Astrocyte of the hippocampus (primary cell): ENCODE results near the gene PET100.

Experiments used
- DNase-seq: peaks from one replicate; pipeline ENCODE4 v3.0.0; 2011; ENCODE audit warnings: low read depth, low spot score

The PET100 gene

GRCh38 chr19:7629347-7630054, at the start of gene PET100, which contains the start of gene XAB2:
TSS of gene PET100 (plus strand) at chr19:7629793. CDS start at chr19:7629834, 41 bp downstream.
TSS of gene XAB2 (minus strand) at chr19:7629545. CDS start at chr19:7629527, 18 bp downstream.
- DNase-seq: peak; percentile 99

DNA sequence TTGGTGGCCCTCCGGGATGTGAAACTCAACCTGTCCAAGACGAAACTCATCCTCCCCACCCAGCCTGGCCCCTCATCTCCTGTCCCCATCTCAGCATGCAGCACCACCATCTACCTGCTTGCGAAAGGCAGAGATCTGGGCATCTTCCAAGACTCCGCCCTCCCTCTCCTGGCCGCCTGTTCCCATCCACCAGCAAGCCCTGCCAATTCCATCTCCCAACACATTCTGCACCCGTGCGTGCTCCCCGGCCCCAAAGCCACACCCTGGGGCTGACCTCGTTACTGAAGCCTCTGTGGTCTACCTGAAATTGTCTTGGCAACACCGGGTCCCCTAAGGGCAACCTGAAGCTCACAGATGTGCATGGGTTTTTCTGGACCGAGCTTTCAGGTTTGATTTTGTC, 47.1 kb upstream of the PET100 start:
- no peak for DNase-seq

DNA sequence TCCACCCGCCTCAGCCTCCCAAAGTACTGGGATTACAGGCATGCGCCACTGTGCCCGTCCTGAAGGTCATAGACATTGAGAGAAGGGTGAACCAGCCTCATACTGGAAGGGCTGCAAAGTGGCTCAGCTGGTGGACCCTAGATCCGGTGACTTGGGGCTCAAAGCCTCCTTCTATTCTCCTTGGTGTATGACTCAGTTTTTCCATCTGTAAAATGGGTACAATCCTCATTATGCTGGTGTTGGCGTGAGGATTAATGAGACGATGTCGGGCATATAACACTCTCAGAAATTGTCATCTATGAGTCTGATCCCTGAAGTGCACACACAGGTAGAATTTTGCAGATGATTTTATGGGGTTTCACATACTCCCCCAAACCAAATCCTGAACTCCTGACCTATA, 39.8 kb upstream of the PET100 start:
- no peak for DNase-seq

DNA sequence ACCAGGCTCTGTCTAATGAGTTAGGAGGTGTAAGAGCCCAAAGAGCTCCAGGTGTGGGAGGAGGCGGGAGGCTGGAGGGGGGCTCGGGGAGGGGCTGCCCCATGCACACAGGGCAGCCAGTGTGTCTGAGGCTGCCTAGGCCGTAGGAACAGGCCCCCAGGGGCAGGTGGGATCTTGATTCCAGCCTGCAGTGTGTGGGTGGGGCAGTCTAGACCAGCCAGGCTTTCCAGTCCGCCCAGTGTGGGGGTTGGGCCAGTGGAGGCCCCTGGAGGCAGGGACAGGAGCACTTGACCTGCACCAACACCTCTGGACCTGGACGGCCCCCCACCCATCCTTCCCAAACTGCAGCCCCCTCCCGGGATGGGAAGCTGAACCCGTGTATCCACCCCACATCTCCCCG, 39.3 kb upstream of the PET100 start:
- no peak for DNase-seq

DNA sequence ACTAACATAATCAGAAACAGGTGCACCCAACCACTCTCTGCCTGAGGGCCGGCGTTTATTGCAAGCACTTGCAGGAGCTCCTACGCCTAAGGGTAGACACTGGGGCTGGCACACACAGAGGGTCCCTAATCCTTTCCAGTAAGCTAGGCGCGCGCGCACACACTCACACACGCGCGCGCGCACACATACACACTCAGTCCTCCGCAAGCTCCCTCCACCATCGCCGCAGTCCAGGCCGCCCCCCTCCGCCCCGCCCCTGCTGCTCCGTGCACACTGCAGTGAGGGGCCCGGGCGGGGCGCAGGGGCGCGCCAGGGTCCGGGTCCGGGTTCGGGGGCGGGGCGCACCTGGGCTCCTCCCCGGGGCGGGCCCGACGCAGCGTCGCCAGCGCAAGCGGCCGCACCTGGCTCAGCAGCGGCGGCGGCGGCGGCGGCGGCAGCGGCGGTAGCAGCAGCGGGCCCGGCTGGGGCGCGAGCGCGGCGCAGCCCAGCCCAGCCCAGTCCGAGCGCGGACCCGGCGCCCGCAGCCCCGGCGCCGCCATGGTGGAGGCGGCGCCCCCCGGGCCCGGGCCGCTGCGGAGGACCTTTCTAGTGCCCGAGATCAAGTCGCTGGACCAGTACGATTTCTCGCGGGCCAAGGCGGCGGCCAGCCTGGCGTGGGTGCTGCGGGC, 34.0 kb upstream of the PET100 start, which contains the start of gene CAMSAP3:
CAMSAP3 (plus strand) TSS at position 398 of the 668 bp plus-strand sequence; CDS start at position 538, 140 bp downstream.
- peak; percentile 41 for DNase-seq

GRCh38 chr19:7596211-7596937, 33.2 kb upstream of the PET100 start:
- no peak for DNase-seq

GRCh38 chr19:7597689-7598088, 31.9 kb upstream of the PET100 start:
- no peak for DNase-seq

DNA sequence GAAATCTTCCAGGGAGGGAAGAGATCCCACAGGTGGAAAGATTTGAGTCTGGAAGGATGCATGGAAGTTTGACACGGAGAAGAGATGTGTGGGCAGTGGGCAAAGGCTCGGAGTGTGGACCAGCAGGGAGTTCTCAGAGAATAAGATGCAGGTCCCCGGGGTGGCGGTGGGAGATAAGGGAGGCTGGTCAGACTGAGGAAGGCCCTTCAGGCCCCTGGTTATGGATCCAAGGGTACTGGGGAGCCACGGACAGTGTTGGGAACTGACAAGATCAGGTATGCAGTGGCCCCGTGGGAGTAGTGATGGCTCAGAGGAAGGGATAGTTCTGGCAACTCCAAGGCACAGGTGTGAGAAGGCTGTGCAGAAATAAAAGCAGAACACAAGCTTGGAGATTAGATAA, 31.4 kb upstream of the PET100 start:
- no peak for DNase-seq

GRCh38 chr19:7600721-7601120, 28.9 kb upstream of the PET100 start:
- no peak for DNase-seq

GRCh38 chr19:7602240-7602934, 27.2 kb upstream of the PET100 start:
- DNase-seq: no peak

DNA sequence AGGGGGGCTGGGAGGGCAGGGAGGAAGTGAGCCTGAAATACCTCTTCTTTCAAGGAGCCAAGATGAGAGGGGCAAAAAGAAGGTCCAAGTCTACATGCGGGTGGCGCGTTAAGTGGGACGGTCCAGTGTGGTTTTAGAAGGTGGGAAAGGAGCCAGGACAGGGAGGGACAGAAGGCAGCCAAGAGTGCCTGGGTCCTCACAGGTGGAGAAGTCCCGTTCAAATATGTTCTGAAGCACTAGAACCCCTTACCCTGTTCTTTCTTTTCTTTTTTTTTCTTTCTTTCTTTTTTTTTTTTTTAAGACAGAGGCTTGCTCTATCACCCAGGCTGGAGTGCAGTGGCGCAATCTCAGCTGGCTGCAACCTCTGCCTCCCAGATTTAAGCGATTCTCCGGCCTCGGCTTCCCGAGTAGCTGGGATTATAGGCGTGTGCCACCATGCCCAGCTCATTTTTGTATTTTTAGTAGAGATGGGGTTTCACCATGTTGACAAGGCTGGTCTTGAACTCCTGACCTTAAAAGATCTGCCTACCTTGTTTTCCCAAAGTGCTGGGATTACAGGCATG, 26.6 kb upstream of the PET100 start:
- no peak for DNase-seq

DNA sequence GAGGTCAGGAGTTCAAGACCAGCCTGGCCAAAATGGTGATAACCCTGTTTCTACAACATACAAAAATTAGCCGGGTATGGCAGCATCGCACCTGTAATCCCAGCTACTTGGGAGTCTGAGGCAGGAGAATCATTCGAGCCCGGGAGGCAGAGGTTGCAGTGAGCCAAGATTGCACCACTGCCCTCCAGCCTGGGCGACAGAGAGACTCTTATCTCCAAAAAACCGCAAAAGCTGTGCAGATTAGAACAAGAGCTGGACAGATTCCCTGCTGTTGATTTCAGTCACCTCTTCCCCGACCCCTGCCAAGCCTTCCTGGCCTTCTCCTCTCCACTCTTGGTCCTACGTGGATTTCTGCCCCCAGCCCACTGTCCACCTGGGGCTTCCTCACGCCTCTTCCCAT, 25.7 kb upstream of the PET100 start:
- no peak for DNase-seq

GRCh38 chr19:7605490-7606222, 23.9 kb upstream of the PET100 start:
- no peak for DNase-seq

DNA sequence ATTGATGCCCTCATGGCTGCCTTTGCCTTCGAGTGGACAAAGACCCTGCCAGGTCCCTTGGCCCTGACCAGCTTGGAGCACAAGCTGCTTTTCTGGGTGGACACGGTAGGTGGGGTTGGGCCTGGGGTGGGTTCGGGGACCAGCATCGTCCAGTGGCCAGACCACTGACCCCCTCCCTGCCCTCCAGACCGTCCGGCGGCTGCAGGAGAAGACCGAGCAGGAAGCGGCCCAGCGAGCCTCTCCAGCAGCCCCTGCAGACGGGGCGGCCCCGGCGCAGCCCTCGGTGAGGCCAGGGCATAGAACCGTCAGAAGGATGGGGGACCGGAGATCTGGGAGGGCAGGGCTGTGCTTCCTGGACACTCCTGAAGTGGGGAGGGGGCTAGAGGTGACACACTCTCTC, 23.3 kb upstream of the PET100 start:
- DNase-seq: no peak

DNA sequence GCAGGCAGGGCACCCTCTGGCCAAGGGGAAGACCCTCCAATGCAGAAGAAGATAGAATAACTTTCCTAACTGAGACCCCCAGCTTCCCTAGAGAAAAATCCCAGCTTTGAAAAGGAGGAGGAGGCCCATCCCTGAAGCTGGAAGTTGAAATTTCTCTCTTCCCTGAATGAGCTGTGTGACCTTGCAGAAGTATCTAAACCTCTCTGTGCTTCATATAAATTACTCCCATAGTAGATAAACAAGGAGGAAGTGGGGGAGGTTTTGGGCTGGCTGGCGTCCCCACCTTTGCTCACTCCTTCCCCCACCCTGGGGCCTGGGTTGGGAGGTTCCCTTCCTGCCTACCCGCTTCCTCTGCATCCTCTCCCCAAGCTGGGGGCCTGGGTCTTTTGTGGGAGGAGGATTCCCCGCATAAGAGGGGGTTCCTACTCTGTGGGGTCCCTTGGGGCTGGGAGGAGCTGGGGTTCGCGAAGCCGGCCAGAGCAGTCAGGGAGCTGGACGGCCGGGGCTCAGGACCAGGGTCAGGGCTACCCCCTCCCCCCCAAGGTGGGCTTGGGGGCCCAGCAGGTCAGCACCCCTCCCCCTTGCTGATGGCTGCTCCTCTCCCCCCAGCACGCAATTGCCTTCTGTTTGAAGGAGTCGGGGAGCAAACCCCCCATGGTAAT, 22.2 kb upstream of the PET100 start:
- DNase-seq: no peak

DNA sequence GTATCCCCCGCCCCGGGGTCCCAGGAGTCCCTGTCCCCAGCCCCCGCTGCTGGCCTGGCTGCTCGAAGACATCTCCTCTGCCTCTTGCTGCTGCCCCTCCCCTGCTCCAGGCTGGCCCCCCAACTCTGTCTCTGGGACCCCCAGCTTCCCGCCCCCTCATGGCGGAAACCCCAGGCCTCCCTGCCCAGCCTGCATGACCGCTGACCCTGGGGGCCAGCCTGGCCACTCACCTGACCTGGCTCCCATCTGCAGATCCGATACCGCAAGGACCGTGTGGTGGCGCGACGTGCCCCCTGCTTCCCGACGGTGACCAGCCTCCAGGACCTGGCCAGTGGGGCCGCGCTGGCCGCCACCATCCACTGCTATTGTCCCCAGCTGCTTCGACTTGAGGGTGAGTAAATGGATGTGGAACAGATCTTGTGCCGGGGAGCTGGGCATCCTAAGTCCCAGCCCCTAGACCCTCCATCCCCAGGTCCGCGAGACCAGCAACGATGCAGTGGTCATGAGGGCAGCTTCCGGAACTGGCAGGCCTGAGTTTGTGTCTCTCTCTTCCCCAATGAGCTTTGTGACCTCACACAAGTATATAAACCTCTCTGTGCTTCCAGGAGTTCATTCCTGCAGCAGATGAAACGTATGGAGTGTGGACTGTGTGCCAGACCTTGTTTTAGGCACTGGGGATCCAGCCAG, 21.6 kb upstream of the PET100 start:
- DNase-seq: no peak

- DNase-seq: no peak
Observed at GRCh38 chr19:7610491-7611240, 18.9 kb upstream of the PET100 start.

DNA sequence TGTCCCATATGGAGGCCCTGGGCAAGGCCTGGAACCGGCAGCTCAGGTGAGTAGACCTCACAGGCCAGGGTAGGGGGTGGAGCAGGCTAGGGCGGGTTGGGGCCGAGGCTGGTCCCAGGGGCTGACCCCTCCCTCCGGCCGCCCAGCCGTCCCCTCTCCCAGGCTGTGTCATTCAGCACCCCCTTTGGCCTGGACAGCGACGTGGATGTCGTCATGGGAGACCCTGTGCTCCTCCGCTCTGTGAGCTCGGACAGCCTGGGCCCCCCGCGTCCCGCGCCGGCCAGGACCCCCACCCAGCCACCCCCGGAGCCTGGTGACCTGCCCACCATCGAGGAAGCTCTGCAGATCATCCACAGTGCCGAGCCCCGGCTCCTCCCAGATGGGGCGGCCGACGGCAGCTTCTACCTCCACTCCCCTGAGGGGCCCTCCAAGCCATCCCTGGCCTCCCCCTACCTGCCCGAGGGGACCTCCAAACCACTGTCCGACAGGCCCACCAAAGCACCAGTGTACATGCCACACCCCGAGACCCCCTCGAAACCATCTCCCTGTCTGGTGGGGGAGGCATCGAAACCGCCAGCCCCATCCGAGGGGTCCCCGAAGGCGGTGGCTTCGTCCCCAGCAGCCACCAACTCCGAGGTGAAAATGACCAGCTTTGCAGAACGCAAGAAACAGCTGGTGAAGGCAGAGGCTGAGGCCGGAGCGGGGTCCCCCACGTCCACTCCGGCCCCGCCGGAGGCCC, 17.9 kb upstream of the PET100 start:
- no peak for DNase-seq
